Activated CD4-positive, alpha-beta memory T cell treated with anti-CD3 and anti-CD28 coated beads for 36 hours (primary cell): ENCODE measurements around the gene NEBL. TPM values are rescaled to one million over a fixed set of nuclear protein-coding genes. Genes with fewer than 3 reads are reported as not detected.

ENCODE experiments used
- CTCF ChIA-PET: fragments of 350-600 bp; sonication (Branson Sonifier 250); formaldehyde crosslinking; loops from one replicate; lab custom pipeline; 2021; ENCODE audit warnings: antibody characterized with exemption, inconsistent platforms; lab: Charles Lee
- POLR2A ChIA-PET: fragments of 350-600 bp; sonication (Branson Sonifier 250); formaldehyde crosslinking; loops from one replicate; lab custom pipeline; 2021; ENCODE audit warnings: antibody characterized with exemption; lab: Charles Lee
- DNase-seq: peaks from one replicate; pipeline ENCODE4 v3.0.0-alpha.2; 2020
- H3K27ac Mint-ChIP-seq: one replicate; pipeline ENCODE4 v1.8.0; 2021; ENCODE audit warnings: mixed read lengths
- H3K27me3 Mint-ChIP-seq: one replicate; pipeline ENCODE4 v1.8.0; 2021; ENCODE audit warnings: mixed read lengths
- H3K36me3 Mint-ChIP-seq: one replicate; pipeline ENCODE4 v1.8.0; 2021; ENCODE audit warnings: mixed read lengths
- H3K4me1 Mint-ChIP-seq: one replicate; pipeline ENCODE4 v1.8.0; 2021; ENCODE audit warnings: low read depth, mixed read lengths
- H3K4me3 Mint-ChIP-seq: one replicate; pipeline ENCODE4 v1.8.0; 2021; ENCODE audit warnings: mild to moderate bottlenecking, mixed read lengths
- H3K9me3 Mint-ChIP-seq: one replicate; pipeline ENCODE4 v1.8.0; 2021; ENCODE audit warnings: mixed read lengths
- intact Hi-C: fragments of 100-400 bp; cut with micrococcal nuclease; formaldehyde crosslinking; loops from one replicate; pipeline ENCODE4 v1.15.1; 2023
- total RNA-seq, 2 experiments: library from RNA; stranded (reverse); gene quantifications; one replicate each; pipeline ENCODE4 v1.2.3, GENCODE V29; 2021

NEBL gene
- total RNA-seq, 2 experiments from 2014 or later, result not detected

GRCh38 chr10:20892796-20893195 is 4.3 kb downstream of the NEBL start:
- POLR2A ChIA-PET, result no interaction called here
- intact Hi-C loops, result no loop called here
- no peaks in the 10 kb centered on the region for H3K9me3 Mint-ChIP-seq
- H3K27me3 Mint-ChIP-seq, result no peaks in the 10 kb centered on the region
- CTCF ChIA-PET, result no interaction called here
- no peak for DNase-seq
- no peaks in the 10 kb centered on the region for H3K36me3 Mint-ChIP-seq
- H3K27ac Mint-ChIP-seq, result no peak overlapping the region
- H3K4me1 Mint-ChIP-seq, result no peaks in the 10 kb centered on the region
- H3K4me3 Mint-ChIP-seq, result no peak overlapping the region

GRCh38 chr10:20892011-20892585 is 5.0 kb downstream of the NEBL start:
- no peak for DNase-seq
- H3K4me3 Mint-ChIP-seq, result no peak overlapping the region
- no peaks in the 10 kb centered on the region for H3K36me3 Mint-ChIP-seq
- no peaks in the 10 kb centered on the region for H3K9me3 Mint-ChIP-seq
- CTCF ChIA-PET, result no interaction called here
- no peaks in the 10 kb centered on the region for H3K4me1 Mint-ChIP-seq
- POLR2A ChIA-PET, result no interaction called here
- no peak overlapping the region for H3K27ac Mint-ChIP-seq
- intact Hi-C loops, result no loop called here
- no peaks in the 10 kb centered on the region for H3K27me3 Mint-ChIP-seq

GRCh38 chr10:20891338-20891714 is 5.8 kb downstream of the NEBL start:
- ChIA-PET CTCF (no interaction called here), POLR2A (no interaction called here)
- no peaks in the 10 kb centered on the region for H3K4me1 Mint-ChIP-seq
- H3K9me3 Mint-ChIP-seq, result no peaks in the 10 kb centered on the region
- H3K36me3 Mint-ChIP-seq, result no peaks in the 10 kb centered on the region
- no peak overlapping the region for H3K27ac Mint-ChIP-seq
- intact Hi-C loops, result no loop called here
- H3K27me3 Mint-ChIP-seq, result no peaks in the 10 kb centered on the region
- DNase-seq, result no peak
- no peak overlapping the region for H3K4me3 Mint-ChIP-seq

GRCh38 chr10:20890491-20891337 is 6.4 kb downstream of the NEBL start:
- Mint-ChIP-seq H3K9me3 (no peaks in the 10 kb centered on the region), H3K36me3 (no peaks in the 10 kb centered on the region), H3K27me3 (no peaks in the 10 kb centered on the region), H3K4me1 (no peaks in the 10 kb centered on the region), H3K27ac (no peak overlapping the region), H3K4me3 (no peak overlapping the region)
- CTCF ChIA-PET, result no interaction called here
- POLR2A ChIA-PET, result no interaction called here
- no peak for DNase-seq
- intact Hi-C loops, result no loop called here

- DNase-seq, result no peak
- Mint-ChIP-seq H3K27me3 (no peaks in the 10 kb centered on the region), H3K27ac (no peak overlapping the region), H3K9me3 (no peaks in the 10 kb centered on the region), H3K36me3 (no peaks in the 10 kb centered on the region), H3K4me1 (no peaks in the 10 kb centered on the region), H3K4me3 (no peak overlapping the region)
- CTCF ChIA-PET, result no interaction called here
- POLR2A ChIA-PET, result no interaction called here
- intact Hi-C loops, result no loop called here
These were observed 7.1 kb downstream of the NEBL start for GRCh38 chr10:20890009-20890408.

GRCh38 chr10:20888620-20889330 is 8.3 kb downstream of the NEBL start:
- ChIA-PET POLR2A (no interaction called here), CTCF (no interaction called here)
- Mint-ChIP-seq H3K27me3 (no peaks in the 10 kb centered on the region), H3K9me3 (no peaks in the 10 kb centered on the region), H3K4me3 (no peak overlapping the region), H3K36me3 (no peaks in the 10 kb centered on the region), H3K27ac (no peak overlapping the region), H3K4me1 (no peaks in the 10 kb centered on the region)
- no peak for DNase-seq
- intact Hi-C loops, result no loop called here

- POLR2A ChIA-PET, result no interaction called here
- intact Hi-C loops, result no loop called here
- Mint-ChIP-seq H3K36me3 (no peaks in the 10 kb centered on the region), H3K9me3 (no peaks in the 10 kb centered on the region), H3K4me1 (no peaks in the 10 kb centered on the region), H3K4me3 (no peak overlapping the region), H3K27me3 (no peaks in the 10 kb centered on the region), H3K27ac (no peak overlapping the region)
- DNase-seq, result no peak
- CTCF ChIA-PET, result no interaction called here
These were observed 9.2 kb downstream of the NEBL start for GRCh38 chr10:20887706-20888555.

- POLR2A ChIA-PET, result no interaction called here
- CTCF ChIA-PET, result no interaction called here
- H3K4me3 Mint-ChIP-seq, result no peak overlapping the region
These were observed 11.4 kb downstream of the NEBL start for GRCh38 chr10:20885678-20886077.

GRCh38 chr10:20883552-20883951 is 13.6 kb downstream of the NEBL start:
- Mint-ChIP-seq H3K4me3 (no peak overlapping the region), H3K9me3 (no peaks in the 10 kb centered on the region), H3K4me1 (no peaks in the 10 kb centered on the region), H3K27ac (no peak overlapping the region), H3K36me3 (no peaks in the 10 kb centered on the region), H3K27me3 (no peaks in the 10 kb centered on the region)
- POLR2A ChIA-PET, result no interaction called here
- CTCF ChIA-PET, result no interaction called here
- intact Hi-C loops, result no loop called here
- no peak for DNase-seq

More at GRCh38 chr10:20885678-20886077, 11.4 kb downstream of the NEBL start:
- Mint-ChIP-seq H3K27ac (no peak overlapping the region), H3K9me3 (no peaks in the 10 kb centered on the region), H3K36me3 (no peaks in the 10 kb centered on the region), H3K27me3 (no peaks in the 10 kb centered on the region), H3K4me1 (no peaks in the 10 kb centered on the region)
- intact Hi-C loops, result no loop called here
- DNase-seq, result no peak

GRCh38 chr10:20882091-20882490 is 15.0 kb downstream of the NEBL start:
- H3K36me3 Mint-ChIP-seq, result no peaks in the 10 kb centered on the region
- H3K27me3 Mint-ChIP-seq, result no peaks in the 10 kb centered on the region
- CTCF ChIA-PET, result no interaction called here
- H3K27ac Mint-ChIP-seq, result no peak overlapping the region
- no peaks in the 10 kb centered on the region for H3K9me3 Mint-ChIP-seq
- intact Hi-C loops, result no loop called here
- no peaks in the 10 kb centered on the region for H3K4me1 Mint-ChIP-seq
- DNase-seq, result no peak
- no peak overlapping the region for H3K4me3 Mint-ChIP-seq
- POLR2A ChIA-PET, result no interaction called here

- CTCF ChIA-PET, result no interaction called here
- H3K4me3 Mint-ChIP-seq, result no peak overlapping the region
- no peaks in the 10 kb centered on the region for H3K27me3 Mint-ChIP-seq
- intact Hi-C loops, result no loop called here
- H3K9me3 Mint-ChIP-seq, result no peaks in the 10 kb centered on the region
- H3K27ac Mint-ChIP-seq, result no peak overlapping the region
- DNase-seq, result no peak
- H3K36me3 Mint-ChIP-seq, result no peaks in the 10 kb centered on the region
- no peaks in the 10 kb centered on the region for H3K4me1 Mint-ChIP-seq
- POLR2A ChIA-PET, result no interaction called here
These were observed 18.0 kb downstream of the NEBL start for GRCh38 chr10:20879136-20879535.
